ENCODE data around the gene APC2.

Gene APC2

DNA sequence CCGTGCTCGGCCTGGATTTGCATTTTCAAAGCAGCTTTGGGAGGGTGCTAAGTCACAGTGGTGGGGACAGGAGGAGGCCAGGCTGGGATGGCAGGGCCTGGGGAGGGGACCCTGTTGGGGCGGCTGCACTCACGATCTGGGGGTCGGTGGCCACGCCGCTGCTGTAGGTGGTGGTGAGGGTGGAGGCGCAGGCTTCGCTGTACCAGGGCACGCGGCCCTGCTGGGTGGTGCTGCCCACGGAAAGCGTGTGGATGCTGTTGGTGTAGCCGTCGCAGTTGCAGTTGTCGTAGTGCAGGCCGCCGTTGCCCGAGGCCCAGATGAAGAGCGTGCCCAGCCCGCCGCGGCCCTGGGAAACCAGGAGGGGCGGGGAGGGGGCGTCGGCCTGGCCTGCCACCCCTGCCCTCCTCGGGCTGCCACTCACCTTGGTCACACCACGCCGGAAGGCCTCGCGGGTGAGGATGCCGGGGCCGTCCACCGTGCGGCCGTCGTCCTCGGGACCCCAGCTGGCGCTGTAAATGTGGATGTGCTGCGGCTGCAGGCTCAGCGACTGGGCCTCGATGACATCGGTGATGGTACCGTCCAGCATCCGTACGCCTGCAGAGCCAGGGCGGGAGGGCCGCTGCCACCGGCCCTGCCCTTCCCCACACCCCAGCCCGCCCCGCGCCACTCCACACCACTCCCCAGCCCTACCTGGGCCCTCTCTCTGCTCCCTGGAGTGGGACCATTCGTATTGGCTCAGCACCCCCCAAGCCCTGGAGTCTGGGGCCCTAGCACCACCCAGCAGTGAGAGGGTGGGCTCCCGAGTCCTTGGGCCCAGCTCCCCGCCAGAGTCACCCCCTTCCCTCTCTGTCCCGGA, 37.0 kb downstream of the APC2 start:
- no peak overlapping the region for H3K27ac Mint-ChIP-seq
- H3K36me3 Mint-ChIP-seq (ENCODE audit: low read depth) = no peaks in the 10 kb centered on the region
- DNase-seq = no peak
- peaks cover 5% of the 10 kb centered on the region for H3K27me3 Mint-ChIP-seq (ENCODE audit: low read depth, poor library complexity)
- H3K9me3 Mint-ChIP-seq = no peaks in the 10 kb centered on the region
- TF ChIP-seq, protein P1, sequence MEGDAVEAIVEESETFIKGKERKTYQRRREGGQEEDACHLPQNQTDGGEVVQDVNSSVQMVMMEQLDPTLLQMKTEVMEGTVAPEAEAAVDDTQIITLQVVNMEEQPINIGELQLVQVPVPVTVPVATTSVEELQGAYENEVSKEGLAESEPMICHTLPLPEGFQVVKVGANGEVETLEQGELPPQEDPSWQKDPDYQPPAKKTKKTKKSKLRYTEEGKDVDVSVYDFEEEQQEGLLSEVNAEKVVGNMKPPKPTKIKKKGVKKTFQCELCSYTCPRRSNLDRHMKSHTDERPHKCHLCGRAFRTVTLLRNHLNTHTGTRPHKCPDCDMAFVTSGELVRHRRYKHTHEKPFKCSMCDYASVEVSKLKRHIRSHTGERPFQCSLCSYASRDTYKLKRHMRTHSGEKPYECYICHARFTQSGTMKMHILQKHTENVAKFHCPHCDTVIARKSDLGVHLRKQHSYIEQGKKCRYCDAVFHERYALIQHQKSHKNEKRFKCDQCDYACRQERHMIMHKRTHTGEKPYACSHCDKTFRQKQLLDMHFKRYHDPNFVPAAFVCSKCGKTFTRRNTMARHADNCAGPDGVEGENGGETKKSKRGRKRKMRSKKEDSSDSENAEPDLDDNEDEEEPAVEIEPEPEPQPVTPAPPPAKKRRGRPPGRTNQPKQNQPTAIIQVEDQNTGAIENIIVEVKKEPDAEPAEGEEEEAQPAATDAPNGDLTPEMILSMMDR (IDR thresholded peaks at IDR 0.05) = no peak
- peaks cover 10% of the 10 kb centered on the region for H3K4me1 Mint-ChIP-seq
- no peak overlapping the region for H3K4me3 Mint-ChIP-seq

GRCh38 chr19:1487576-1488281, 37.8 kb downstream of the APC2 start:
- no peak for DNase-seq
- Mint-ChIP-seq H3K4me3 (no peak overlapping the region), H3K27ac (no peak overlapping the region), H3K9me3 (no peaks in the 10 kb centered on the region), H3K36me3 (ENCODE audit: low read depth) (no peaks in the 10 kb centered on the region), H3K4me1 (peaks cover 11% of the 10 kb centered on the region), H3K27me3 (ENCODE audit: low read depth, poor library complexity) (peaks cover 13% of the 10 kb centered on the region)
- TF ChIP-seq, protein P1 (IDR thresholded peaks at IDR 0.05) = no peak

GRCh38 chr19:1488282-1488601, 38.3 kb downstream of the APC2 start:
- peaks cover 18% of the 10 kb centered on the region for H3K27me3 Mint-ChIP-seq (ENCODE audit: low read depth, poor library complexity)
- H3K27ac Mint-ChIP-seq = no peak overlapping the region
- H3K9me3 Mint-ChIP-seq = no peaks in the 10 kb centered on the region
- H3K4me1 Mint-ChIP-seq = peaks cover 11% of the 10 kb centered on the region
- no peaks in the 10 kb centered on the region for H3K36me3 Mint-ChIP-seq (ENCODE audit: low read depth)
- TF ChIP-seq, protein P1 (IDR thresholded peaks at IDR 0.05) = no peak
- no peak overlapping the region for H3K4me3 Mint-ChIP-seq
- no peak for DNase-seq

GRCh38 chr19:1489463-1490310, 39.8 kb downstream of the APC2 start:
- Mint-ChIP-seq H3K27ac (peak overlapping the region; percentile 72), H3K4me1 (peaks cover 11% of the 10 kb centered on the region), H3K36me3 (ENCODE audit: low read depth) (no peaks in the 10 kb centered on the region), H3K27me3 (ENCODE audit: low read depth, poor library complexity) (peaks cover 32% of the 10 kb centered on the region), H3K4me3 (peak overlapping the region; percentile 70), H3K9me3 (no peaks in the 10 kb centered on the region)
- TF ChIP-seq, protein P1 (IDR thresholded peaks at IDR 0.05) = no peak
- no peak for DNase-seq

DNA sequence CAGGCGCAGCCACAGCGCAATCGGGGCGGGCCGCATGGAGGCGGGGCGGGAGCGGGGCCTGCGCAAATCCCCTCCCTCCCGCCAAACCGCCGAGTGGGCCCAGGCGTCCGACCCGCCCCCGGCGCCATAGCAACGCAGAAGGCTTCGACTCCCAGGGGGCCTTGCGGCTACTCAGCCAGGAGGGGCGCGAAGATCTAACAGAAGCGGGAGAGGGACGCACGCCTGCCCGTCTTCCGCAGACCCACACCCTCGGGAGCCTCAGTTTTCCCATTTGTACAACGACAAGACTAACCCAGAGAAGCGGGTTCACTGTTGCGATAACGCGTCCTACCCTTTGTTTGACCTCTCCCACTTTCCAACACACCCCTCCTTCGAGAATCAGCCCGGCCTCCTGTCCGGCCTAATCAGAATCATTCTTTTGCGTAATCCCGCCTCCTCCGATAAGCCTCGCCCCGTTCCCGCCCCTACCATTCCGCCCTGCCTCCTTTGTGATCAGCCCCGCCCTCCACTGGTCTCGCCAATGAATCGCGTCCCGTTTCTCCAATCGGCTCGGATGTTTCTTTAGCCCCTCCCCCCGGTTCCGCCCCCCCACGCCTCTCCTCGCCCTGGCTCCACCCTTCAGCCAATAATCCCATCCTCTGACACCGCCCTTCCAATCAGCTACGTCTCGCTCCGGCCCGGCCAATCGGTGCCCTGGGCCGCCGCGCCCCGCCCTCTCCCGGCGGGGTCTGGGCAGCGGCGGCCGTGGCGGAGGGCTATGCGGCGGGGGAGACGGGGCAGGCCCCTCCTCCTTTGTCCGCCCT, 40.6 kb downstream of the APC2 start, which contains the start of gene PCSK4:
PCSK4 (minus strand) TSS at position 40 of the 803 bp plus-strand sequence; CDS start at position 36, 4 bp downstream.
- H3K27ac Mint-ChIP-seq = peak within 1 kb of the TSS; percentile 99
- no peaks in the 10 kb centered on the region for H3K9me3 Mint-ChIP-seq
- no peaks in the 10 kb centered on the region for H3K36me3 Mint-ChIP-seq (ENCODE audit: low read depth)
- TF ChIP-seq, protein P1 (IDR thresholded peaks at IDR 0.05) = no peak
- peaks cover 11% of the 10 kb centered on the region for H3K4me1 Mint-ChIP-seq
- H3K4me3 Mint-ChIP-seq = peak within 1 kb of the TSS; percentile 86
- DNase-seq = peak; percentile 98
- H3K27me3 Mint-ChIP-seq (ENCODE audit: low read depth, poor library complexity) = peaks cover 39% of the 10 kb centered on the region

Data from nephron progenitor cell (in vitro differentiated cells).